ENCODE data around the gene SLC28A1.

- TF ChIP-seq CTCF (IDR thresholded peaks at IDR 0.05; ENCODE audit: insufficient read depth, low read depth, low read length) (no peak), EZH2 (IDR thresholded peaks at IDR 0.05; ENCODE audit: insufficient read depth, low read length) (no peak)
These were observed 63.7 kb downstream of the SLC28A1 start for GRCh38 chr15:84947947-84948830.
